IMR-90 (cell line): ENCODE results near the gene C17orf107. TPM values are rescaled to one million over a fixed set of nuclear protein-coding genes. Genes with fewer than 3 reads are reported as not detected.
"Not testable (repeated sequence)": the region's sequence is repeated elsewhere in the genome, so short reads cannot be mapped to it uniquely, and the experiment has no call there.

Experiments
- ATAC-seq: fragments of 200-7000 bp; cut with Tn5 transposase; 2 replicates; pipeline ENCODE4 v1.9.1; 2020; ENCODE audit warnings: low read depth, mild to moderate bottlenecking, moderate library complexity
- BruUV-seq: library from RNA; stranded (reverse); fragments of 400-500 nt; replicated peaks from 2 replicates; lab custom pipeline; 2021; lab: Mats Ljungman, UMichigan
- CTCF ChIA-PET: fragments of 300-600 bp; formaldehyde crosslinking; extraction: SDS; loops from one replicate; lab custom pipeline; 2021; ENCODE audit warnings: antibody characterized with exemption; lab: Yijun Ruan, JAX
- POLR2A ChIA-PET: fragments of 300-600 bp; sonication (Branson Sonifier 250); formaldehyde crosslinking; loops from one replicate; lab custom pipeline; 2022; ENCODE audit warnings: antibody characterized with exemption; ENCODE audit not compliant: unreplicated experiment; lab: Charles Lee
- DNase-seq: peaks from one replicate; pipeline ENCODE4 v3.0.0; 2013
- H2AFZ ChIP-seq: replicated peaks from 2 replicates; pipeline ENCODE3; 2013; ENCODE audit warnings: low read length, mild to moderate bottlenecking; ENCODE audit not compliant: poor library complexity
- H2AK5ac ChIP-seq: 2 replicates; pipeline ENCODE4 v1.6.1; 2013; ENCODE audit warnings: low read depth, low read length, inconsistent platforms
- H2AK9ac ChIP-seq: replicated peaks from 2 replicates; pipeline ENCODE3; 2013; ENCODE audit warnings: mild to moderate bottlenecking, low read depth, low read length, moderate library complexity; ENCODE audit not compliant: poor library complexity
- H2BK120ac ChIP-seq: 2 replicates; pipeline ENCODE4 v1.6.1; 2013; ENCODE audit warnings: low read depth, low read length, inconsistent platforms
- H2BK15ac ChIP-seq: 3 replicates; pipeline ENCODE4 v1.6.1; 2013; ENCODE audit warnings: low read depth, low read length, inconsistent platforms
- H2BK20ac ChIP-seq: 2 replicates; pipeline ENCODE4 v1.6.1; 2013; ENCODE audit warnings: low read depth, mild to moderate bottlenecking, inconsistent platforms, low read length, moderate library complexity
- H2BK5ac ChIP-seq: 2 replicates; pipeline ENCODE4 v1.6.1; 2013; ENCODE audit warnings: mild to moderate bottlenecking, low read depth, low read length, inconsistent platforms; ENCODE audit not compliant: poor library complexity, severe bottlenecking
- H3K14ac ChIP-seq: replicated peaks from 2 replicates; pipeline ENCODE4 v1.6.1; 2013; ENCODE audit warnings: low read depth, low read length, inconsistent platforms
- H3K18ac ChIP-seq: 2 replicates; pipeline ENCODE4 v1.6.1; 2013; ENCODE audit warnings: low read depth, low read length, control low read depth
- H3K23ac ChIP-seq: 2 replicates; pipeline ENCODE4 v1.6.1; 2013; ENCODE audit warnings: low read depth, low read length, inconsistent platforms
- H3K27ac ChIP-seq: 2 replicates; pipeline ENCODE4 v1.5.1; 2013; ENCODE audit warnings: mild to moderate bottlenecking, control low read depth, low read length; ENCODE audit not compliant: insufficient read depth
- H3K27me3 ChIP-seq: 2 replicates; pipeline ENCODE4 v1.6.1; 2013; ENCODE audit warnings: low read length; ENCODE audit not compliant: control insufficient read depth, insufficient read depth
- H3K36me3 ChIP-seq: 2 replicates; pipeline ENCODE4 v1.6.1; 2013; ENCODE audit warnings: low read length, mixed read lengths; ENCODE audit not compliant: control insufficient read depth, insufficient read depth
- H3K4ac ChIP-seq: 2 replicates; pipeline ENCODE4 v1.6.1; 2013; ENCODE audit warnings: low read depth, low read length, inconsistent platforms
- H3K4me1 ChIP-seq: 2 replicates; pipeline ENCODE4 v1.6.1; 2013; ENCODE audit warnings: low read length, mixed read lengths; ENCODE audit not compliant: control insufficient read depth, insufficient read depth
- H3K4me2 ChIP-seq: 2 replicates; pipeline ENCODE4 v1.6.1; 2013; ENCODE audit warnings: low read depth, mild to moderate bottlenecking, control low read depth, low read length, moderate library complexity
- H3K4me3 ChIP-seq: 2 replicates; pipeline ENCODE4 v1.5.1; 2013; ENCODE audit warnings: low read depth, mild to moderate bottlenecking, control low read depth, low read length, moderate library complexity; ENCODE audit not compliant: insufficient read depth
- H3K56ac ChIP-seq: 2 replicates; pipeline ENCODE4 v1.6.1; 2013; ENCODE audit warnings: low read length, inconsistent platforms; ENCODE audit not compliant: insufficient read depth; ENCODE audit errors: extremely low read depth
- H3K79me1 ChIP-seq, 2 experiments: 2 replicates each; pipeline ENCODE4 v1.6.1; 2013; ENCODE audit warnings: low read length in 2 of 2, inconsistent platforms in 1 of 2, low read depth in 1 of 2
- H3K9ac ChIP-seq: 2 replicates; pipeline ENCODE4 v1.6.1; 2013; ENCODE audit warnings: low read depth, low read length, control low read depth
- H3K9me1 ChIP-seq: 2 replicates; pipeline ENCODE4 v1.6.1; 2013; ENCODE audit warnings: low read length, inconsistent platforms; ENCODE audit not compliant: insufficient read depth
- H3K9me3 ChIP-seq: 2 replicates; pipeline ENCODE4 v1.6.1; 2013; ENCODE audit warnings: low read length; ENCODE audit not compliant: control insufficient read depth, insufficient read depth
- H4K20me1 ChIP-seq: 2 replicates; pipeline ENCODE4 v1.6.1; 2013; ENCODE audit warnings: low read length, inconsistent platforms; ENCODE audit not compliant: insufficient read depth
- H4K5ac ChIP-seq: 2 replicates; pipeline ENCODE4 v1.6.1; 2013; ENCODE audit warnings: mild to moderate bottlenecking, low read depth, low read length, control low read depth
- H4K8ac ChIP-seq, 2 experiments: 2 replicates each; pipeline ENCODE4 v1.6.1; 2013; ENCODE audit warnings: low read depth in 2 of 2, low read length in 2 of 2, control low read depth in 1 of 2, inconsistent platforms in 1 of 2
- H4K91ac ChIP-seq: 2 replicates; pipeline ENCODE4 v1.6.1; 2013; ENCODE audit warnings: low read depth, low read length, inconsistent platforms; ENCODE audit not compliant: insufficient read depth
- WGBS, 2 experiments: methylation state at CpG; one replicate each; pipeline versions ENCODE4 v1.1.5 to v1.1.7; 2013; ENCODE audit warnings: missing lambda C conversion rate in 2 of 2; ENCODE audit not compliant: insufficient read length in 1 of 2; ENCODE audit errors: extremely low coverage in 2 of 2; 5-methylcytosine and 5-hydroxymethylcytosine counted together
- dilution Hi-C: fragments of 300-500 bp; cut with HindIII; formaldehyde crosslinking; loops from one replicate; pipeline ENCODE4 v1.14.3; 2018; ENCODE audit warnings: low sequenced_read_pairs; ENCODE audit not compliant: unreplicated experiment
- in situ Hi-C: fragments of 300-500 bp; cut with MboI; formaldehyde crosslinking; loops from 3 replicates; pipeline ENCODE4 v1.14.3; 2019; ENCODE audit warnings: low sequenced_read_pairs, inconsistent platforms, mixed read lengths
- intact Hi-C: fragments of 100-400 bp; cut with micrococcal nuclease; formaldehyde crosslinking; loops from 2 replicates; pipeline ENCODE4 v1.10.0; 2022
- polyA plus RNA-seq, 3 experiments: library from polyadenylated mRNA; depleted of rRNA; stranded (reverse); fragments of >200 nt; gene quantifications; 2 replicates each; pipeline ENCODE4 v1.2.3, GENCODE V29; 2012; ENCODE audit warnings: low replicate concordance in 1 of 3
- total RNA-seq: library from RNA; depleted of rRNA; stranded (reverse); fragments of >200 nt; gene quantifications from 2 replicates; pipeline ENCODE4 v1.2.3, GENCODE V29; 2012

Gene C17orf107
- total and polyA plus RNA-seq, 2 of the 4 experiments (the other 2 are of a cell fraction) = 0.54 to 0.82 TPM

DNA sequence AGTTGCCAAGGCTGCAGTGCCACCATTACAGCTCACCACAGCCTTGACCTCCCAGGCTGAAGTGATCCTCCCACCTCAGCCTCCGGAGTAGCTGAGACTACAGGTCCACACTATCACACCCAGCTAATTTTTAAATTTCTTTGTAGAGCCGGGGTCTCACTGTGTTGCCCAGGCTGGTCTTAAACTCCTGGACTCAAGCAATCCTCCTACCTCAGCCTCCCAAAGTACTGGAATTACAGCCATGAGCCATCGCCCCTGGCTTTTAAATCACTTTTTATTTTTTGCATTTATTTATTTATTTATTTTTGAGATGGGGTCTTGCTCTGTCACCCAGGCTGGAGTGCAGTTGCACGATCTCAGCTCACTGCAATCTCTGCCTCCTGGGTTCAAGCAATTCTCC lies 15.2 kb downstream of the C17orf107 start:
- H2BK20ac ChIP-seq, H3K4me3 ChIP-seq, H3K79me1 ChIP-seq, H4K91ac ChIP-seq, H3K18ac ChIP-seq, H2AK5ac ChIP-seq, DNase-seq, H3K9ac ChIP-seq, H4K5ac ChIP-seq, BruUV-seq, H3K14ac ChIP-seq, H3K4ac ChIP-seq, H3K23ac ChIP-seq, H4K8ac ChIP-seq, H3K9me1 ChIP-seq, H3K4me1 ChIP-seq, H2BK120ac ChIP-seq, H4K20me1 ChIP-seq, ATAC-seq, intact Hi-C loops, H3K36me3 ChIP-seq, CTCF ChIA-PET, H3K9me3 ChIP-seq, dilution Hi-C loops, H2AFZ ChIP-seq, H3K56ac ChIP-seq, H3K27ac ChIP-seq, H3K4me2 ChIP-seq, H2BK15ac ChIP-seq, H2BK5ac ChIP-seq, H3K27me3 ChIP-seq, H2AK9ac ChIP-seq: not testable (repeated sequence)
- WGBS, 2 experiments = 82% methylated on average over 2 of the region's 4 CpGs; no CpG with 5 or more reads in 1 of the 2 experiments
- in situ Hi-C loops = loop anchor here (10.0 kb wide), 1 partner anchor 140 kb away; no protein-coding TSS in a partner anchor
- POLR2A ChIA-PET = interaction anchor here (0.6 kb wide), 1 partner anchor 20 kb away, joined by 14 read pairs; no protein-coding TSS in a partner anchor
